Activated T-cell treated with anti-CD3 and anti-CD28 coated beads, Interleukin-2, amount 50 U/mL, for 72 hours (primary cell): ENCODE results near the gene RFX3. TPM values are rescaled to one million over a fixed set of nuclear protein-coding genes. Genes with fewer than 3 reads are reported as not detected.

Experiments used
- ATAC-seq, 2 donors: fragments of 150-1000 bp; cut with Tn5 transposase; replicated peaks in 1 of 2; 2 replicates each; pipeline ENCODE4 v1.10.0; 2021; ENCODE audit warnings: moderate library complexity in 2 of 2, mild to moderate bottlenecking in 1 of 2
- DNase-seq, 2 donors: peaks; one replicate each; pipeline ENCODE4 v3.0.0; 2021 to 2022; ENCODE audit warnings: mixed read lengths in 1 of 2
- H3K27ac Mint-ChIP-seq: one replicate; pipeline ENCODE4 v1.8.0; 2022; ENCODE audit warnings: mild to moderate bottlenecking, moderate library complexity, mixed read lengths
- H3K27me3 Mint-ChIP-seq: one replicate; pipeline ENCODE4 v1.8.0; 2022; ENCODE audit warnings: low read depth, mixed read lengths
- H3K36me3 Mint-ChIP-seq, 2 donors: one replicate each; pipeline ENCODE4 v1.8.0; 2022; ENCODE audit warnings: mixed read lengths in 2 of 2, mild to moderate bottlenecking in 1 of 2; ENCODE audit not compliant: insufficient read depth in 2 of 2
- H3K4me1 Mint-ChIP-seq: one replicate; pipeline ENCODE4 v1.8.0; 2022; ENCODE audit warnings: low read depth, mixed read lengths
- H3K4me3 Mint-ChIP-seq, 2 donors: one replicate each; pipeline ENCODE4 v1.8.0; 2022; ENCODE audit warnings: mild to moderate bottlenecking in 2 of 2, mixed read lengths in 2 of 2, moderate library complexity in 2 of 2
- H3K9me3 Mint-ChIP-seq, 2 donors: one replicate each; pipeline ENCODE4 v1.8.0; 2022; ENCODE audit warnings: mixed read lengths in 2 of 2
- total RNA-seq, 2 donors: library from RNA; stranded (reverse); gene quantifications; one replicate each; pipeline ENCODE4 v1.2.3, GENCODE V29; 2022

The RFX3 gene
- total RNA-seq, 2 donors from 2014 or later, result 20.1 to 20.2 TPM

- DNase-seq, result no peak
- ATAC-seq, result no peak
- no peaks in the 10 kb centered on the region for H3K36me3 Mint-ChIP-seq
- H3K4me3 Mint-ChIP-seq, result no peak overlapping the region
- peaks cover 58% of the 10 kb centered on the region for H3K27me3 Mint-ChIP-seq
- H3K9me3 Mint-ChIP-seq, result no peaks in the 10 kb centered on the region
- no peak overlapping the region for H3K27ac Mint-ChIP-seq
- H3K4me1 Mint-ChIP-seq, result peaks cover 11% of the 10 kb centered on the region
Measured at GRCh38 chr9:3177146-3177761, 348.5 kb downstream of the RFX3 start.

GRCh38 chr9:3173374-3173773, 352.4 kb downstream of the RFX3 start:
- H3K36me3 Mint-ChIP-seq, result no peaks in the 10 kb centered on the region
- no peak for ATAC-seq

DNA sequence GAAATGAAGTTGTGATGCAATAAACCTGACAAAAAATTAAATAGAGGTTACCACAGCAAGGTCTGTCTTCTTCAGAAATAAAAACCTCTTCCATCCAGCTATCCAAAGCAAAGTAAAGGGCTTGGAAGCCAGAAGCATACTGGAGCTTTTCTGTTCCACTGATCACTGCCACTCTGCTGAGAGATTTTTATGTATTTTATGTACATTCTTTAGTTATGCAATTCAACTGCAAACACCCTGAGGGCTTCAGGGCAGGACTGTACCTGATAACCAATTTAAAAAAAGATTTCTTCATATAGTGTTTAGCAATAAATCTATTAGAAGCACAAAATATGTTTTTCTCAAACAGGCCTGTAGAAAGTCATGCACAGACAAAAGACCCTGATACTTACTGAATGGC, 355.0 kb downstream of the RFX3 start:
- no peak for DNase-seq
- Mint-ChIP-seq H3K36me3 (no peaks in the 10 kb centered on the region), H3K27me3 (peaks cover 47% of the 10 kb centered on the region), H3K4me1 (no peaks in the 10 kb centered on the region), H3K4me3 (no peak overlapping the region), H3K27ac (no peak overlapping the region), H3K9me3 (no peaks in the 10 kb centered on the region)
- no peak for ATAC-seq

More at GRCh38 chr9:3173374-3173773, 352.4 kb downstream of the RFX3 start:
- H3K9me3 Mint-ChIP-seq, result no peaks in the 10 kb centered on the region
- DNase-seq, result no peak
- H3K27me3 Mint-ChIP-seq, result peaks cover 43% of the 10 kb centered on the region
- H3K4me1 Mint-ChIP-seq, result no peaks in the 10 kb centered on the region
- no peak overlapping the region for H3K27ac Mint-ChIP-seq
- H3K4me3 Mint-ChIP-seq, result no peak overlapping the region
